ENCODE results near the gene ANKRD34B.

ANKRD34B gene

DNA sequence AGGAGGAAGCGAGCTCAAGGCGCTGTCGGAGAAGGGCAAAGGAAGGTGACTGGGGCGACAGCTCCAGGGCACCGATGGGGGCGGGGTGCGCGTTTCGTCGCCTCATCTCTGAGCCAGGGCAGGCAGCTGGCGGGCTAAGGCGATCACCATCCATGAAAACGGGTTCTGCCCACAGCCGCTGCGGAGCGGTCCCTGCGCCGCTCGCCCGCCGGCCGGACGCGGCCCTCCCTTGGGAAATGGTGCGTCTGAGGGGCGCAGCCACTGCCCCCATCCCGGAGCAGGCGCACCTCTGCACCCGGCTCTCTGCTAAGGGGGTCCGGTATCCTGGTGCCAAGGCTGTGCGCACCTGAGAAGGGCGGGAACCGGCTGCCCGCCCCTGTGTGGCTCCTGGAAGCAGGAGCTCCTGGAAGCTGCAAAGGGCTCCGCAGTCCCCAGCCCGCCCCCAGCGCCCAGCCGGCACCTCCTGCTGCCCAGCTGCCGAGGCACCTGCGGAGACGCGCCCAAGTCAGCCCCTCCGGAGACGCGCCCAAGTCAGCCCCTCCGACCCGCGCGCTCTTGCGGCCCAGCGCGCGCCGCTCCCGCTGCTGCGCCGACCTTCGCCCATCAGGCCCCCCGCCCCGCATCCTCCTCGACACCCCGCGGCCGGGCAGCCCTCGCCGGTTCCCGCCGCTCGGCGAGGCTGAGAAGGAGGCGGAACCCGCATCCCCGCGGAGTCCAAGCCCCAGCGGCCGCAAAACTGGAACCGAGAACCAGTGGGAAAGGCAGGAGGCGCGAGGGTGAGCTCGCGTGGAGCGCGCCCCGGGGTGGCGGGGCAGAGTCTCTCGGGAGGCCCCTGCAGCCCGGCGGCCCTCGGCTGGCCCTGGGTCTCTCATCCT lies 757 bp downstream of the ANKRD34B start:
- no peak for DNase-seq (ENCODE audit: low read depth)

GRCh38 chr5:80568251-80568650 lies 1.8 kb downstream of the ANKRD34B start:
- DNase-seq (ENCODE audit: low read depth): no peak

DNA sequence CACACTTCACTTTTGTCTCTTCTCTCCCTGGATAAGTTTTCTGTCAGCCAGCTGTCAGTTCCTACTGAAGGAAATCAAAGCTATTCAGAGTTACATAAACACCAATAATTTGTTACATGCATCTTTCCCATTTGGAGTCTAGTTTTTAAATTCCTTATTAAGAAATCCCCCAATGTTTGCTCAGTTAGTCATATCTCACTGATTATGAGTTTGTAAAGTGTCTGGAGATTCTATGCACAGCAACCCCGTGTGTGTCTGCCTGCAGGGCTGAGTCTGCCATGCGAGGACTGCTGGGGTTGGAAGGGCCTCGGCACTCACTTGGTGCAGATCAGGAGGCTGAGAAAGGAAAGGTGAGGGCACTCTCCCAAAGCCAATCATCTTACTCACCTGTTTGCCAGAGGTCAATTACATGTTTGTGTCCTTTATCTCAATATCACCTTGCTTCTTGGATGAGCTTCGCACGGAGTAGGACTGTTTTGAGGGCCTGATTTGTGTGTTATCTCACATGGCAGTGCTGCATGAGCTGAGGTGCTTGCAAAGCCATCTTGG lies 3.3 kb downstream of the ANKRD34B start:
- no peak for DNase-seq (ENCODE audit: low read depth)

GRCh38 chr5:80565330-80565729 lies 4.8 kb downstream of the ANKRD34B start:
- no peak for DNase-seq (ENCODE audit: low read depth)

DNA sequence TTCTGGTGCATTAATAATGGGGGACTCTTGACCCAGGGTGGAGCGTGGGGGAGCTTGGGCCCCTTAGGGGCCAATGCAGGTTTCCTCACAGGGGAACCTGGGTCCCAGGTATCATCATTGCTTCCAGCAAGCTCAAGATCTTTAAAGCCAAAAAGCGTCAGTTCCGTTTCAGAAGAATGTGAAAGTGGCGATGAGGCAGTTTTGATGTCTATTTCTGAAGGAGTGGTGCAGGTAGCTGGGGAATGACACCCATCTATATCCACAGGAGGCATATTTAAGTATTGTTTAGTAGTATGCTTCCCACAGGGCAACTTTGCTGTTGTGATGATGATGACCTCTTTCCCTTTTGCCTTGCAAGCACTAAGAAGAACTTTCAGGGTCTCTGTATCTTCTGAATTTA lies 10.8 kb downstream of the ANKRD34B start:
- DNase-seq (ENCODE audit: low read depth): no peak

GRCh38 chr5:80555099-80555498 lies 15.0 kb downstream of the ANKRD34B start:
- DNase-seq (ENCODE audit: low read depth): no peak

GRCh38 chr5:80554646-80555045 lies 15.4 kb downstream of the ANKRD34B start:
- no peak for DNase-seq (ENCODE audit: low read depth)

DNA sequence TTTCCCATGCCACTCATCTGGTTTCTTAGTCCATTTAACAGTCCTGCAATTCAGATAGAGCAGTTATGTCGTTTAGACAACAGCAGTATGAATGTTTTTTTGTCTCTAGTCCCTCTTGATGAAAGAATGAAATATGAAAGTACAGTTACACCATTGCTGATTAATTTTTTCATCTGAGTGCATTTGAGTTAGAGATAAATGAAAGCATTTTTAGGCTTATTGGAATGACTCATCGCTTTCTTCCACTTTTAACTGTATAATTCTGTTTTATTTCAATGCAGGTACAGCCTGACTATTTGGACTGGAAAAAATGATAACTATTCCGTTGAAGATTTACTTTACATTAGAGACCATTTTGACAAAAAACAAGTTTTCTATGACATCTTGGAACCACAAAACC lies 28.7 kb downstream of the ANKRD34B start:
- no peak for DNase-seq (ENCODE audit: low read depth)

DNA sequence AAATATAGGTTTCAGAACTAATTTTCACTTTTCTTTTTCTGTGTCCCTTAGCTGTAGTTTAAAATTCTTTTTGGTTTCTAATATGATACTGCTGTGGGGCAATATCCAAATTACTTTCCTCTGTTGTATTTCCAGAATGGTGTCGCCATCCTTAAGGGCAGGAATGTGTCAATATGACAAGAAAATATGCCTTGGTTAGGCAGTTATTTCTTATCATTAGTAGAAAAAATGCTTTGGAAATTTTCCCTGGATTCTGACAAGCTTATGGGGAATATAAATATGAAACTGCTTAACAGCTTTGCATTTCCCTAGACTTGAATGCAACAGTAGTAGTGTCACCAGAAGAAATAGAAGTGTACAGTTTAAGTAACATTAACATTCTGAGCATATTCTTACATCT lies 29.4 kb downstream of the ANKRD34B start:
- DNase-seq (ENCODE audit: low read depth): no peak

GRCh38 chr5:80516826-80517225 lies 53.3 kb downstream of the ANKRD34B start:
- no peak for DNase-seq (ENCODE audit: low read depth)

- no peak for DNase-seq (ENCODE audit: low read depth)
Measured at GRCh38 chr5:80509362-80509761, 60.7 kb downstream of the ANKRD34B start.

DNA sequence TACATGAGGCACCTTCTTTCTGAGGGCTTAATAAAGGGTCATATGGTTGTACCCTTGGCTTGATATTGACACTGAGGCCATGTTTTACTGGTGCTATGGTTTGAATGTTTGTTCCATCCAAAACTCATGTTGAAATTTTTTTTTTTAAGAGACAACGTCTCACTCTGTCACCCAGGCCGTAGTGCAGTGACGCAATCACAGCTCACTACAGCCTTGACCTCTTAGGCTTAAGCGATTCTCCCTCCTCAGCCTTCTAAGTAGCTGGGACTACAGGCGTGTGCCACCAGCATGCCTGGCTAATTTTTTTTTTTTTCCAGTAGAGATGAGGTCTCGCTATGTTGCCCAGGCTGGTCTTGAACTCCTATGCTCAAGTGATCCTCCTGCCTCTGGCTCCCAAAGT lies 61.2 kb downstream of the ANKRD34B start:
- no peak for DNase-seq (ENCODE audit: low read depth)

DNA sequence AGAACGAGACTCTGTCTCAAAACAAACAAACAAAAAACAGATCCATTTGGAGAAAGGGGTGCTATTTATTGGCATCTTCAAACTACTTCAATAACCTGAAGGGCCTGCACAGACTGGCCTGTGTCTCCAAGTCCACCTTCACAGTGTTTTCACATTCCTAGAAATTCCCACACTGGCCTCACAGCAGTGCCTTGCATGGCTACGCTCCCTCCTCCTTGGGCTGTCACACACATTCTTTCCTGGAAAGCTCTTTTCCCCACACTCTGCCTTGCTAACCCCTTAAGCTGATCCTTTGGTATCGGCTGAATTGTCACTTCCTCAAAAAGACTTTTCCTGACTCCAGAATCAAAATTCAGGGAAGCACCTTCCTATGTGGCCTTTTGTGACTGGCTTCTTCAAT lies 62.4 kb downstream of the ANKRD34B start:
- DNase-seq (ENCODE audit: low read depth): no peak

Measured in activated T-helper 1 cell treated with Interleukin-2 at 50 U/mL for 16 hours (primary cell).